LNCaP clone FGC (cell line): ENCODE results near the gene KRT81.
"Not testable (repeated sequence)": the region's sequence is repeated elsewhere in the genome, so short reads cannot be mapped to it uniquely, and the experiment has no call there.

Experiments used
- DNase-seq: peaks from one replicate; pipeline ENCODE4 v3.0.0-alpha.2; 2011; ENCODE audit warnings: low read depth
- H3K4me3 ChIP-seq: 2 replicates; pipeline ENCODE4 v1.5.1; 2011; ENCODE audit warnings: mild to moderate bottlenecking, low read depth, low read length, control low read depth
- TF ChIP-seq, protein P1 (sequence below): IDR thresholded peaks from 2 replicates; pipeline ENCODE4 v1.5.1; 2012; ENCODE audit warnings: mild to moderate bottlenecking; ENCODE audit not compliant: control insufficient read depth, insufficient read depth; ENCODE audit errors: extremely low read depth

The KRT81 gene

DNA sequence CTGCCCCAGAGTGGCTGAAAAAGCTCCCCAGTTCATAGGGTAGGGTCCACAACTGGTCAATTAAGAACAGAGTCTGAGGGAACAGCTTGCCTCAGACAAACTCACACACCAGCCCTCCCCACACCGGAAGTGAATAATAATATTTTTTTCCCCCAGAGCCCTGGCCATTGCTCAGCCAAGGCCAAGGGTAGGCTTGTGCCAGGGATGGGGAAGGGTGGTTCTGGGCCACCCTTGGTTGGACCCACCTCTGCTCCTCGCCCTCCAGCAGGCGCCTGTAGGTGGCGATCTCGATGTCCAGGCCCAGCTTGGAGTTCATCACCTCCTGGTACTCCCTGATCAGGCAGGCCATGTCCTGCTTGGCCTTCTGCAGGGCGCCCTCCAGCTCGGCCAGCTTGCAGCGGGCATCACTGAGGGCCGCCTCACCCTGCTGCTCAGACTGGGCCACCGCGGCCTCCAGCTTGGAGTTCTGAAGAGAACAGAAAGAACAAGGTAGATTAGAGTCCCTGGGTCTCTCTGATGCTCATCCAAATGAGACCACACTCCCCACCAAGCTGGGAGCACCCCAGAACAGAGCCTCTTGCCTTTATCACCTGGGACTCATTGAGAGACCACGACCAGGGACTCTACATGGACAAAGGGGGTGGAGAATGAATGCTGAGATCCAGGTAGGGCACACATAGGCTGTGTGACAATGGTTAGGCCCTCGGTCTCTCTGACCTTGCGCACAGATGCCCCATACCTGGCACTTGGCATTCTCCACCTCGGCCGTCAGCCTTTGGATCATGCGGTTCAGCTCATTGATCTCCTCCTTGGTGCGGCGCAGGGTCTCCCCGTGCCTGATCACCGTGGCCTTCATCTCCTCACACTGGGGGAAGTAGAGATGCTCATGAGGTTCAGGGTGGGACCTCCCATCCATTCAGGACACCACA lies 4.2 kb downstream of the KRT81 start:
- TF ChIP-seq, protein P1, sequence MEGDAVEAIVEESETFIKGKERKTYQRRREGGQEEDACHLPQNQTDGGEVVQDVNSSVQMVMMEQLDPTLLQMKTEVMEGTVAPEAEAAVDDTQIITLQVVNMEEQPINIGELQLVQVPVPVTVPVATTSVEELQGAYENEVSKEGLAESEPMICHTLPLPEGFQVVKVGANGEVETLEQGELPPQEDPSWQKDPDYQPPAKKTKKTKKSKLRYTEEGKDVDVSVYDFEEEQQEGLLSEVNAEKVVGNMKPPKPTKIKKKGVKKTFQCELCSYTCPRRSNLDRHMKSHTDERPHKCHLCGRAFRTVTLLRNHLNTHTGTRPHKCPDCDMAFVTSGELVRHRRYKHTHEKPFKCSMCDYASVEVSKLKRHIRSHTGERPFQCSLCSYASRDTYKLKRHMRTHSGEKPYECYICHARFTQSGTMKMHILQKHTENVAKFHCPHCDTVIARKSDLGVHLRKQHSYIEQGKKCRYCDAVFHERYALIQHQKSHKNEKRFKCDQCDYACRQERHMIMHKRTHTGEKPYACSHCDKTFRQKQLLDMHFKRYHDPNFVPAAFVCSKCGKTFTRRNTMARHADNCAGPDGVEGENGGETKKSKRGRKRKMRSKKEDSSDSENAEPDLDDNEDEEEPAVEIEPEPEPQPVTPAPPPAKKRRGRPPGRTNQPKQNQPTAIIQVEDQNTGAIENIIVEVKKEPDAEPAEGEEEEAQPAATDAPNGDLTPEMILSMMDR = 0 out of 2 replicates have a peak, but pooled peaks have one; percentile 3
- not testable (repeated sequence) for H3K4me3 ChIP-seq, DNase-seq

DNA sequence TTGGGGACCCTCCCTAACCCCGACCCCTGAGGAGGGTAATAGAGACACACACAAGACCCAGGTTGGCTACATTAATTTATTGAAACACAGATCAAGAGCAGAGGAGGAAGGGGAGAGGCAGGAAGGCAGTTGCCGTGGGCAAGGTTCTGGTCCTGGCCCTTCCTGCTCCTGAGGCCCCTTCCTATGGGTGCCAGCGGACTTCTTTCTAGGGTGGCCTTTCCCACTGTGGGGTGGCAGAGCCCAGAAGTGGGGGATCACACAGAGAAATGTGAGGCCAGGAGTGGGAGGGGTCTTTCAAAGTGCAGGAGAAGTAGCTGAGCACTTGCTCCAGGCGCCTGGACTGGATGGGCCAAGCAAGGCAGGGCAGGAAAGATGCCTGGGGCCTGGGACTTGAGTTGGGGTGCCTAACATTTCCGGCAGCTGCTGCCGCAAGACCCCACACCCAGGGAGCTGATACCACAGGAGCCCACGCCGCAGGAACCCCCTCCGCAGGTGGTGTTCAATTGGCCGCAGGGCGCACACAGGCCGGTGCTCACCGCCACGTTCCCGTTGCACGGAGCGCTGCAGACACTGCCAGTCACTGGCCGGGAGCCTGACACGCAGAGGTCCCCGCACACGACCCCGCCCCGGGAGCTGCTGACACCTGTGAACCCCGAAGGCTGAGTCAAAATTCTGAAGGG lies 5.3 kb downstream of the KRT81 start:
- no peak for DNase-seq
- TF ChIP-seq, protein P1 = no peak
- H3K4me3 ChIP-seq = no peak overlapping the region

DNA sequence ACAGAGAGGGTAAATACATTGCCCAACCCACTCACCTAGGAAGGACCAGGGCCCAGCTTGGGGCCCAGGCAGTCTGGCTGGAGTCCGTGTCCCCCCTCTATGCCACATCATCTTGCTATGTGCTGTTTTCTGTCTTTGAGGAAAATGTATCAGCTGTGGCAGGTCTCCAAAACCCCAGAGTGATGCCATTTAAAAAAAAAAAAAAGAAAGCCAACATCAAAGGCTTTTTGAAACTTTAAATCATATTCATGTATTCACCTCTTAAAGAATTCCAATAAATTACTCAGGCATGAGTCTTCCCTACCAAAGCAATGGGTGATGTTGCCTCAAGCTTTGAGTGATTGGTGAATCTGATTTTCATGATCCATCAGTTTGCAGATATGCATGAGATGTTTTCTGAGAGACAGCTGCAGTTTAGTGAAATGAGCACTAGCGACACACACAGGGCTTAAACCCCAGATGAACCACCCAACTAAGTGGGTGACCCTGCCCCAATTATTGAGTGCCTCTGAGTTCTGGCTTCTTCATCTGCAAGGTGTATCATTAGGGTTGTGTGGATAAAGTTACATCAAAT lies 6.1 kb downstream of the KRT81 start:
- no peak overlapping the region for H3K4me3 ChIP-seq
- TF ChIP-seq, protein P1 = no peak
- no peak for DNase-seq

DNA sequence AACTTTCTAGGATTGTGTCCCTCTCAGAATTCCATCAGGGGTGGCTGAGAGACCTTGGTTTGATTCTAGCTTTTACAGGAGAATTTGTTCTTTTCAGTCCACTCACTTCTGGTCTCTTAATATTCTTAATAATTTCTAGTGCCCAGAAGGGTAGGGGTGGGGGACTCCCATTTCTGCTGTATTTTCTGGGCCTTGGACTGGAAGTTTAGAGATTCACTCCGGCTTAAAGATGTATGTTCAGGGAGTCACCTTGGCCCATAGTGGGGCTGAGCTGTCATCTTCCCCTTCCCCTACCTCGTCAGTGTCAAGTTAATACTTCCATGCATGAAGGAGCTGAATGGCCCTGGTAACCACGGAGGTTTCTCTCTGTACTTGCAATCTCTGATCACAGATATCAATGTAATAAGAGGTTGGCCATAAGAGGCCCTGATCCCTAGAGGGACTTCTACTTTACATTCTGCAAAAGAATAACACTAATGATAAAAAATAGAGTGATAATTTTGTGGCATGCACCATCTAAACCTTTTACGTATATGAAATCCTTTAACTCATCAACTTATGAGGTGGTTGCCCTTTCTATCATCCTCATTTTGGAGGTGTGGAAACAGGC lies 6.7 kb downstream of the KRT81 start:
- TF ChIP-seq, protein P1 = no peak
- DNase-seq = no peak
- H3K4me3 ChIP-seq = no peak overlapping the region

DNA sequence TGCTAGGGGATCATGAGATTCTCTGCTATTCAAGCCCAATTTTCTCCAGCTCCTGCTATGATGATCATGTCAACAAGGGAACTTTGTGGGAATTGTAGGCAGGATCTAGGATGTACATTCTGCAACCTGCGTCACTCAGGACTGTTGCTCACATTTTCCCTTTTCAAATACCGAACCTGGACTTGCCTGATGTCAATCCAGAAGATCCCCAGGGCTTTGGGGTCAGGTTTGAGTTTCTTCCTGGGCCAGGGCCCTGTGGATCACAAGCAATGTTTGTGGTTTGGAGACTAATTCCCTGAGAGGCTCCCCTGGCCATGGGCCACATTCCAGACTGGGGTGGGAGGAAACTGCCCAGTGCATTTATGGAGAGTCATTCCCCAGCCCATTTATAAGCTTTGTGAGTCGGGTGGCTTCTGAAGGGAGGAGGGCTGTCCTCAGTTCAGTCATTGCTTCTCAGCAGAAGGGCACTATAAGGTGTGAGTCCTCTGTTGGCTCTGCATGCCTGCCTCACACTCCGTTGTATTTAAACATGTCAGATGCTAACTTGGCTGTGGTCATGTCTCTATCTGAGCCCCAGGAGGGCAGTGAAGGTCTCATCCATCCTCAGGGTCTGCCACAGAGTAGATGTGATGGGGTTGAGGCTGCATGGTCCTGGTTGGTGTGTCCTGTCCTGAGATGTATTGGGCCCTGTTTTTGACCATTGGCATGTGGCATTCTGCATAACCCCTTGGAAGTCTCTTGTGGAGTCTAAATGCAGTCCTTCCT lies 10.4 kb downstream of the KRT81 start:
- TF ChIP-seq, protein P1 = no peak
- H3K4me3 ChIP-seq = no peak overlapping the region
- DNase-seq = no peak

DNA sequence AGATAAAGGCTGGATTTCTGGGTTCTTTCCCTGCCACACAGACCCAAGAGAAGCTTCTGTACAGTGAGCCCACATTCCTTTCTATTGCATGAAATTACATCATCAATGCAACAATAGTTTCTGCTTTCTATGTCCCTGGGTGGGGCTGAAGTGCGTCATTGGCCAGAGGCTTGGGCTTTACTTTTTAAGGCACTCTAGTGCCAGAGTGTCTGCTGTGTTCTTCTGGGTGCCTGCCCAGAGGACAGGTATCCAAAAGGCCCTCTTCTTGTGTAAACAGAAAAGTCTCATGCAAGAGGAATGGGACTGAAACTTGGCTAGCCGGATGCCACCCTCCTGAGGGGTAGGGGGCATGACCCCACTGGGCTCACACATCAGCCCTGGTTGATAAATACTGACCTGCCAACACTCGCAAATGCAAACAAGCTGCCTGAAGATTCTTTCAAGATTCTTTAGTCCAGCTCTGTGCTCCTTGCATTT lies 11.0 kb downstream of the KRT81 start:
- peak; percentile 89 for DNase-seq
- no peak overlapping the region for H3K4me3 ChIP-seq
- TF ChIP-seq, protein P1 = no peak
